HEK293 (cell line): ENCODE results near the gene DDX39A.

ENCODE experiments used
- CTCF ChIA-PET: fragments of 350-600 bp; formaldehyde crosslinking; extraction: SDS; loops from one replicate; lab custom pipeline; 2021; ENCODE audit warnings: antibody characterized with exemption; lab: Yijun Ruan, JAX
- POLR2A ChIA-PET: fragments of 300-600 bp; formaldehyde crosslinking; extraction: SDS; loops from one replicate; lab custom pipeline; 2020; ENCODE audit warnings: antibody characterized with exemption, inconsistent platforms; lab: Yijun Ruan, JAX
- H3K27ac ChIP-seq: fragments of 200-500 bp; sonication (Bioruptor generic); 2 replicates; pipeline ENCODE4 v1.5.1; 2014; ENCODE audit warnings: low read depth, low read length, control low read depth, inconsistent platforms; ENCODE audit errors: extremely low read depth
- H3K36me3 ChIP-seq, 2 experiments: fragments of 200-500 bp in 1 of 2; sonication (Bioruptor generic) in 1 of 2; 1 replicate in 1 of 2; 2 replicates in 1 of 2; pipeline ENCODE4 v1.5.1; 2014 to 2017; ENCODE audit warnings: inconsistent platforms in 2 of 2, low read length in 2 of 2; ENCODE audit not compliant: control insufficient read depth in 2 of 2, insufficient read depth in 1 of 2
- H3K4me1 ChIP-seq: fragments of 200-500 bp; sonication (Bioruptor generic); 2 replicates; pipeline ENCODE4 v1.5.1; 2014; ENCODE audit warnings: mild to moderate bottlenecking, low read length, inconsistent platforms; ENCODE audit not compliant: control insufficient read depth, insufficient read depth
- H3K4me3 ChIP-seq: 2 replicates; pipeline ENCODE4 v1.5.1; 2011; ENCODE audit warnings: low read depth, mild to moderate bottlenecking, control low read depth, low read length, moderate library complexity
- H3K9me3 ChIP-seq: fragments of 200-500 bp; sonication (Bioruptor generic); 2 replicates; pipeline ENCODE4 v1.5.1; 2014; ENCODE audit warnings: low read depth, low read length, inconsistent platforms; ENCODE audit not compliant: control insufficient read depth, insufficient read depth
- BCL11B ChIP-seq: fragments of 450-650 bp; formaldehyde crosslinking; IDR thresholded peaks from 2 replicates; pipeline ENCODE4 v1.5.1; 2016; ENCODE audit warnings: low read depth, missing biosample characterization, missing genetic modification characterization
- CTCF ChIP-seq: fragments of 450-650 bp; formaldehyde crosslinking; IDR thresholded peaks from 2 replicates; pipeline ENCODE4 v1.5.1; 2016; ENCODE audit warnings: missing biosample characterization, missing genetic modification characterization
- EGR2 ChIP-seq: fragments of 450-650 bp; formaldehyde crosslinking; IDR thresholded peaks from 2 replicates; pipeline ENCODE4 v1.5.1; 2016; ENCODE audit warnings: low read depth, missing biosample characterization, missing genetic modification characterization
- IKZF3 ChIP-seq: fragments of 450-650 bp; IDR thresholded peaks from 2 replicates; pipeline ENCODE4 v1.5.0; 2018; ENCODE audit warnings: missing biosample characterization, mild to moderate bottlenecking, missing genetic modification characterization, moderate library complexity
- KLF9 ChIP-seq: fragments of 450-650 bp; formaldehyde crosslinking; IDR thresholded peaks from 2 replicates; pipeline ENCODE4 v1.5.1; 2016; ENCODE audit warnings: missing biosample characterization, missing genetic modification characterization, low read depth
- MZF1 ChIP-seq: fragments of 450-650 bp; formaldehyde crosslinking; IDR thresholded peaks from 2 replicates; pipeline ENCODE4 v1.5.1; 2017; ENCODE audit warnings: missing biosample characterization, missing genetic modification characterization, borderline replicate concordance
- PRDM10 ChIP-seq: fragments of 450-650 bp; formaldehyde crosslinking; IDR thresholded peaks from 2 replicates; pipeline ENCODE4 v1.5.1; 2016; ENCODE audit warnings: missing biosample characterization, missing genetic modification characterization
- SALL2 ChIP-seq: fragments of 450-650 bp; formaldehyde crosslinking; IDR thresholded peaks from 2 replicates; pipeline ENCODE4 v1.5.0; 2017; ENCODE audit warnings: missing biosample characterization, mild to moderate bottlenecking, missing genetic modification characterization, borderline replicate concordance
- ZBTB17 ChIP-seq: fragments of 450-650 bp; formaldehyde crosslinking; IDR thresholded peaks from 2 replicates; pipeline ENCODE4 v1.5.1; 2016; ENCODE audit warnings: missing biosample characterization, missing genetic modification characterization
- ZBTB26 ChIP-seq: fragments of 450-650 bp; formaldehyde crosslinking; optimal IDR thresholded peaks from 2 replicates; pipeline ENCODE3; 2016; ENCODE audit warnings: missing biosample characterization, mild to moderate bottlenecking, missing genetic modification characterization
- ZBTB48 ChIP-seq: fragments of 450-650 bp; formaldehyde crosslinking; IDR thresholded peaks from 2 replicates; pipeline ENCODE4 v1.5.1; 2016; ENCODE audit warnings: missing biosample characterization, missing genetic modification characterization
- ZFHX2 ChIP-seq: fragments of 450-650 bp; formaldehyde crosslinking; conservative IDR thresholded peaks from 2 replicates; pipeline ENCODE4 v1.5.1; 2016; ENCODE audit warnings: missing biosample characterization, missing genetic modification characterization
- ZNF146 ChIP-seq: fragments of 450-650 bp; formaldehyde crosslinking; IDR thresholded peaks from 2 replicates; pipeline ENCODE4 v1.5.1; 2016; ENCODE audit warnings: missing biosample characterization, missing genetic modification characterization
- ZNF16 ChIP-seq: fragments of 450-650 bp; formaldehyde crosslinking; IDR thresholded peaks from 2 replicates; pipeline ENCODE4 v1.5.1; 2016; ENCODE audit warnings: low read depth, missing biosample characterization, missing genetic modification characterization
- ZNF223 ChIP-seq: fragments of 450-650 bp; formaldehyde crosslinking; IDR thresholded peaks from 2 replicates; pipeline ENCODE4 v1.5.1; 2016; ENCODE audit warnings: missing biosample characterization, missing genetic modification characterization
- ZNF449 ChIP-seq: fragments of 450-650 bp; formaldehyde crosslinking; IDR thresholded peaks from 2 replicates; pipeline ENCODE4 v1.5.1; 2017; ENCODE audit warnings: missing biosample characterization, mild to moderate bottlenecking, missing genetic modification characterization, moderate library complexity
- ZNF510 ChIP-seq: fragments of 450-650 bp; formaldehyde crosslinking; IDR thresholded peaks from 2 replicates; pipeline ENCODE4 v1.5.1; 2018; ENCODE audit warnings: mild to moderate bottlenecking, missing genetic modification characterization, missing biosample characterization; ENCODE audit not compliant: insufficient replicate concordance
- ZNF596 ChIP-seq: fragments of 450-650 bp; IDR thresholded peaks from 2 replicates; pipeline ENCODE4 v1.5.0; 2018; ENCODE audit warnings: missing biosample characterization, mild to moderate bottlenecking, missing genetic modification characterization, moderate library complexity
- ZNF600 ChIP-seq: fragments of 450-650 bp; formaldehyde crosslinking; IDR thresholded peaks from 2 replicates; pipeline ENCODE4 v1.5.1; 2016; ENCODE audit warnings: missing biosample characterization, missing genetic modification characterization
- ZNF623 ChIP-seq: fragments of 450-650 bp; formaldehyde crosslinking; IDR thresholded peaks from 2 replicates; pipeline ENCODE4 v1.5.1; 2016; ENCODE audit warnings: missing biosample characterization, missing genetic modification characterization
- ZNF654 ChIP-seq: fragments of 450-650 bp; formaldehyde crosslinking; IDR thresholded peaks from 2 replicates; pipeline ENCODE4 v1.5.1; 2016; ENCODE audit warnings: low read depth, missing biosample characterization, missing genetic modification characterization
- ZNF692 ChIP-seq: fragments of 450-650 bp; formaldehyde crosslinking; IDR thresholded peaks from 2 replicates; pipeline ENCODE4 v1.5.1; 2016; ENCODE audit warnings: missing biosample characterization, missing genetic modification characterization

The DDX39A gene

GRCh38 chr19:14363183-14364097, 55.7 kb downstream of the DDX39A start (continued):
- TF ChIP-seq ZNF449 (tag by site-specific recombination) (peak; percentile 78), ZNF223 (tag by site-specific recombination) (no peak), ZBTB26 (tag by site-specific recombination) (peak; percentile 17), IKZF3 (tag by site-specific recombination) (peak; percentile 48; the same call in 1 of the 2 replicates), ZNF146 (tag by site-specific recombination) (no peak), KLF9 (tag by site-specific recombination) (peak; percentile 69)

- no peaks in the 10 kb centered on the region for H3K9me3 ChIP-seq
- H3K4me1 ChIP-seq, result peaks cover 3% of the 10 kb centered on the region; the same call in 1 of the 2 replicates
- TF ChIP-seq ZNF623 (tag by site-specific recombination) (peak; percentile 42), ZNF600 (tag by site-specific recombination) (peak; percentile 81), ZBTB17 (tag by site-specific recombination) (0 out of 2 replicates have a peak, but pooled peaks have one; percentile 35), ZNF16 (tag by site-specific recombination) (peak; percentile 92), MZF1 (tag by site-specific recombination) (0 out of 2 replicates have a peak, but pooled peaks have one; percentile 61), ZBTB48 (tag by site-specific recombination) (peak; percentile 75; the same call in 1 of the 2 replicates), ZNF692 (tag by site-specific recombination) (no peak), PRDM10 (peak; percentile 24; the same call in 1 of the 2 replicates), CTCF (tag by site-specific recombination) (peak; percentile 50; the same call in 1 of the 2 replicates), ZNF654 (tag by site-specific recombination) (peak; percentile 62), ZFHX2 (tag by site-specific recombination) (0 out of 2 replicates have a peak, but pooled peaks have one; percentile 13), BCL11B (tag by site-specific recombination) (no peak), SALL2 (tag by site-specific recombination) (no peak), ZNF510 (tag by site-specific recombination) (no peak), EGR2 (tag by site-specific recombination) (peak; percentile 29; the same call in 1 of the 2 replicates), ZNF596 (tag by site-specific recombination) (no peak)
- ChIA-PET CTCF (interaction anchor here (0.6 to 8.3 kb wide), 12 partner anchors 9 to 1554 kb away, joined by 3 to 47 read pairs (median 4); no protein-coding TSS in a partner anchor), POLR2A (interaction anchor here (0.6 to 1.8 kb wide), 8 partner anchors 19 to 415 kb away, joined by 3 to 12 read pairs (median 3); partner anchors contain the start of genes ADGRE5 and ASF1B)
- no peak overlapping the region for H3K27ac ChIP-seq
- no peak overlapping the region for H3K4me3 ChIP-seq
- no peaks in the 10 kb centered on the region for H3K36me3 ChIP-seq
These were observed 57.3 kb downstream of the DDX39A start for GRCh38 chr19:14361824-14362223.
